Mesenchymal stem cell (in vitro differentiated cells and primary cell): ENCODE measurements around the gene CA5A.
A peak's percentile ranks its signal among the peaks of the same experiment; 100 is the strongest.
"Not testable (repeated sequence)": the region's sequence is repeated elsewhere in the genome, so short reads cannot be mapped to it uniquely, and the experiment has no call there.

Source experiments
- DNase-seq: peaks from one replicate; pipeline ENCODE4 v3.0.0-alpha.2; 2013
- H2AFZ ChIP-seq: one replicate; pipeline ENCODE4 v1.6.1; 2013; ENCODE audit warnings: low read depth, mild to moderate bottlenecking, control low read depth, inconsistent platforms, low read length, moderate library complexity
- H2AK5ac ChIP-seq: 2 replicates; pipeline ENCODE4 v1.6.1; 2013; ENCODE audit warnings: low read length, moderate library complexity, mild to moderate bottlenecking, inconsistent platforms; ENCODE audit not compliant: severe bottlenecking
- H2BK120ac ChIP-seq: one replicate; pipeline ENCODE4 v1.6.1; 2013; ENCODE audit warnings: low read depth, mild to moderate bottlenecking, inconsistent platforms, low read length, moderate library complexity
- H2BK12ac ChIP-seq, 2 experiments: one replicate each; pipeline ENCODE4 v1.6.1; 2013; ENCODE audit warnings: inconsistent platforms in 2 of 2, low read length in 2 of 2, mild to moderate bottlenecking in 2 of 2, moderate library complexity in 2 of 2, control low read depth in 1 of 2
- H2BK15ac ChIP-seq: one replicate; pipeline ENCODE4 v1.6.1; 2013; ENCODE audit warnings: mild to moderate bottlenecking, low read depth, inconsistent platforms; ENCODE audit not compliant: poor library complexity, severe bottlenecking
- H2BK5ac ChIP-seq: 2 replicates; pipeline ENCODE4 v1.6.1; 2013; ENCODE audit warnings: low read depth, mild to moderate bottlenecking, low read length, control low read depth, inconsistent platforms; ENCODE audit not compliant: poor library complexity, severe bottlenecking
- H3K14ac ChIP-seq, 2 experiments: one replicate each; pipeline ENCODE4 v1.6.1; 2013; ENCODE audit warnings: inconsistent platforms in 2 of 2, low read length in 2 of 2, control low read depth in 1 of 2, mild to moderate bottlenecking in 1 of 2, moderate library complexity in 1 of 2
- H3K18ac ChIP-seq, 2 experiments: one replicate each; pipeline ENCODE4 v1.6.1; 2013; ENCODE audit warnings: inconsistent platforms in 2 of 2, low read length in 2 of 2, control low read depth in 1 of 2, low read depth in 1 of 2, mild to moderate bottlenecking in 1 of 2
- H3K23ac ChIP-seq, 2 experiments: one replicate each; pipeline ENCODE4 v1.6.1; 2013; ENCODE audit warnings: inconsistent platforms in 2 of 2, low read length in 2 of 2, mild to moderate bottlenecking in 2 of 2, moderate library complexity in 2 of 2, control low read depth in 1 of 2
- H3K27ac ChIP-seq: 2 replicates; pipeline ENCODE4 v1.5.1; 2013; ENCODE audit warnings: mild to moderate bottlenecking, moderate library complexity, low read length, control low read depth, inconsistent platforms; ENCODE audit not compliant: poor library complexity, severe bottlenecking
- H3K27me3 ChIP-seq, 2 experiments: 2 replicates each; pipeline versions ENCODE4 v1.6.1 to v1.7.0; 2013; ENCODE audit warnings: low read length in 2 of 2, mild to moderate bottlenecking in 2 of 2, moderate library complexity in 2 of 2, control low read depth in 1 of 2, inconsistent platforms in 1 of 2; ENCODE audit not compliant: control insufficient read depth in 1 of 2, insufficient read depth in 1 of 2
- H3K36me3 ChIP-seq, 2 experiments: 2 replicates each; pipeline versions ENCODE4 v1.6.1 to v1.7.0; 2013; ENCODE audit warnings: low read length in 2 of 2, control low read depth in 1 of 2, inconsistent platforms in 1 of 2, low read depth in 1 of 2, mild to moderate bottlenecking in 1 of 2; ENCODE audit not compliant: insufficient read depth in 2 of 2, control insufficient read depth in 1 of 2
- H3K4ac ChIP-seq, 2 experiments: one replicate each; pipeline ENCODE4 v1.6.1; 2013; ENCODE audit warnings: inconsistent platforms in 2 of 2, low read length in 2 of 2, mild to moderate bottlenecking in 2 of 2, moderate library complexity in 2 of 2, control low read depth in 1 of 2, low read depth in 1 of 2
- H3K4me1 ChIP-seq: 2 replicates; pipeline ENCODE4 v1.6.1; 2013; ENCODE audit warnings: low read depth, low read length, control low read depth; ENCODE audit not compliant: control insufficient read depth, insufficient read depth
- H3K4me2 ChIP-seq: 2 replicates; pipeline ENCODE4 v1.6.1; 2013; ENCODE audit warnings: low read length, mild to moderate bottlenecking, inconsistent platforms; ENCODE audit not compliant: poor library complexity, severe bottlenecking
- H3K4me3 ChIP-seq, 2 experiments: 2 replicates each; pipeline versions ENCODE4 v1.5.1 to v1.7.0; 2013; ENCODE audit warnings: low read length in 2 of 2, mild to moderate bottlenecking in 2 of 2, control low read depth in 1 of 2, low read depth in 1 of 2; ENCODE audit not compliant: insufficient read depth in 1 of 2
- H3K79me1 ChIP-seq: replicated peaks from 2 replicates; pipeline ENCODE4 v1.6.1; 2013; ENCODE audit warnings: mild to moderate bottlenecking, control low read depth, low read length, inconsistent platforms; ENCODE audit not compliant: poor library complexity, severe bottlenecking
- H3K9ac ChIP-seq: 2 replicates; pipeline ENCODE4 v1.7.0; 2013; ENCODE audit warnings: mild to moderate bottlenecking, low read length, moderate library complexity
- H3K9me3 ChIP-seq: 2 replicates; pipeline ENCODE4 v1.7.0; 2013; ENCODE audit warnings: mild to moderate bottlenecking, low read length; ENCODE audit not compliant: control insufficient read depth
- H4K8ac ChIP-seq: one replicate; pipeline ENCODE4 v1.6.1; 2013; ENCODE audit warnings: inconsistent platforms, mild to moderate bottlenecking, low read length, moderate library complexity
- H4K91ac ChIP-seq: one replicate; pipeline ENCODE4 v1.6.1; 2013; ENCODE audit warnings: mild to moderate bottlenecking, low read length, inconsistent platforms
- WGBS: methylation state at CpG from one replicate; pipeline ENCODE4 v1.1.7; 2013; ENCODE audit warnings: mixed read lengths; 5-methylcytosine and 5-hydroxymethylcytosine counted together

Gene CA5A

GRCh38 chr16:87864331-87864989 is 71.9 kb downstream of the CA5A start:
- no peak overlapping the region for H2BK15ac ChIP-seq
- no peaks in the 10 kb centered on the region for H3K27me3 ChIP-seq
- no peak overlapping the region for H2BK120ac ChIP-seq
- peaks cover 4% of the 10 kb centered on the region for H3K79me1 ChIP-seq
- H2BK5ac ChIP-seq, result no peak overlapping the region
- no peak overlapping the region for H2BK12ac ChIP-seq
- WGBS, result 86% methylated on average over 15 of the region's 15 CpGs
- H2AK5ac ChIP-seq, result no peak overlapping the region
- H4K91ac ChIP-seq, result no peak overlapping the region
- no peak overlapping the region for H3K4me2 ChIP-seq
- no peak overlapping the region for H3K9ac ChIP-seq
- DNase-seq, result no peak
- no peak overlapping the region for H2AFZ ChIP-seq
- no peak overlapping the region for H3K23ac ChIP-seq
- peak overlapping the region in 1 of 2 experiments; percentile 34 for H3K18ac ChIP-seq
- no peaks in the 10 kb centered on the region for H3K9me3 ChIP-seq
- no peak overlapping the region for H3K4ac ChIP-seq
- H4K8ac ChIP-seq, result no peak overlapping the region
- H3K14ac ChIP-seq, result no peak overlapping the region
- peaks cover 38% of the 10 kb centered on the region for H3K4me1 ChIP-seq
- peaks cover 0 to 13% of the 10 kb centered on the region in 2 experiments for H3K36me3 ChIP-seq
- no peak overlapping the region for H3K27ac ChIP-seq
- no peak overlapping the region for H3K4me3 ChIP-seq

- not testable (repeated sequence) for H3K4me3 ChIP-seq, DNase-seq, H3K14ac ChIP-seq, H2AK5ac ChIP-seq, H3K23ac ChIP-seq, H3K4ac ChIP-seq, H2AFZ ChIP-seq, H3K9me3 ChIP-seq, H4K8ac ChIP-seq, H3K4me2 ChIP-seq, H2BK12ac ChIP-seq, H3K79me1 ChIP-seq, H3K9ac ChIP-seq, H4K91ac ChIP-seq, H2BK5ac ChIP-seq, H3K27ac ChIP-seq, H2BK120ac ChIP-seq, H2BK15ac ChIP-seq, H3K27me3 ChIP-seq, H3K18ac ChIP-seq
- 95% methylated on average over 9 of the region's 9 CpGs for WGBS
- peaks cover 0 to 15% of the 10 kb centered on the region in 2 experiments for H3K36me3 ChIP-seq
- peaks cover 34% of the 10 kb centered on the region for H3K4me1 ChIP-seq
Measured at GRCh38 chr16:87863327-87863635, 73.0 kb downstream of the CA5A start.

- H4K8ac ChIP-seq, H3K4me3 ChIP-seq, H3K18ac ChIP-seq, H3K9ac ChIP-seq, H3K14ac ChIP-seq, H3K4ac ChIP-seq, H3K9me3 ChIP-seq, H3K27ac ChIP-seq, H2AFZ ChIP-seq, H2BK120ac ChIP-seq, H3K4me2 ChIP-seq, H3K27me3 ChIP-seq, DNase-seq, H3K79me1 ChIP-seq, H3K23ac ChIP-seq, H2BK5ac ChIP-seq, H2BK15ac ChIP-seq: not testable (repeated sequence)
- Histone ChIP-seq H2AK5ac (peak overlapping the region; percentile 10), H3K4me1 (peaks cover 38% of the 10 kb centered on the region), H2BK12ac (peak overlapping the region in 1 of 2 experiments; percentile 18), H4K91ac (peak overlapping the region; percentile 52), H3K36me3 (peaks cover 0 to 15% of the 10 kb centered on the region in 2 experiments)
- WGBS, result 96% methylated on average over 21 of the region's 26 CpGs
Measured at GRCh38 chr16:87862597-87863326, 73.6 kb downstream of the CA5A start.

GRCh38 chr16:87861300-87862099 is 74.8 kb downstream of the CA5A start:
- Histone ChIP-seq H4K91ac (peak overlapping the region; percentile 19), H2BK120ac (peak overlapping the region; percentile 27), H3K4me1 (peaks cover 38% of the 10 kb centered on the region), H3K4ac (peak overlapping the region; percentile 21 to 36), H3K36me3 (peaks cover 0 to 15% of the 10 kb centered on the region in 2 experiments), H3K14ac (peak overlapping the region in 1 of 2 experiments; percentile 44), H3K18ac (peak overlapping the region; percentile 14 to 94), H2AK5ac (peak overlapping the region; percentile 61), H2BK12ac (peak overlapping the region in 1 of 2 experiments; percentile 91), H4K8ac (peak overlapping the region; percentile 49)
- H3K79me1 ChIP-seq, H2BK15ac ChIP-seq, H3K4me2 ChIP-seq, H3K9ac ChIP-seq, H3K9me3 ChIP-seq, H3K23ac ChIP-seq, H3K4me3 ChIP-seq, H3K27me3 ChIP-seq, DNase-seq, H3K27ac ChIP-seq, H2AFZ ChIP-seq, H2BK5ac ChIP-seq: not testable (repeated sequence)
- 93% methylated on average over 18 of the region's 18 CpGs for WGBS
